Measurements from ENCODE around the gene RNF223. TPM values are rescaled to one million over a fixed set of nuclear protein-coding genes. Genes with fewer than 3 reads are reported as not detected.
A peak's percentile ranks its signal among the peaks of the same experiment; 100 is the strongest.

The RNF223 gene
- total RNA-seq, 1 experiment from 2014 or later: 0.08 TPM

DNA sequence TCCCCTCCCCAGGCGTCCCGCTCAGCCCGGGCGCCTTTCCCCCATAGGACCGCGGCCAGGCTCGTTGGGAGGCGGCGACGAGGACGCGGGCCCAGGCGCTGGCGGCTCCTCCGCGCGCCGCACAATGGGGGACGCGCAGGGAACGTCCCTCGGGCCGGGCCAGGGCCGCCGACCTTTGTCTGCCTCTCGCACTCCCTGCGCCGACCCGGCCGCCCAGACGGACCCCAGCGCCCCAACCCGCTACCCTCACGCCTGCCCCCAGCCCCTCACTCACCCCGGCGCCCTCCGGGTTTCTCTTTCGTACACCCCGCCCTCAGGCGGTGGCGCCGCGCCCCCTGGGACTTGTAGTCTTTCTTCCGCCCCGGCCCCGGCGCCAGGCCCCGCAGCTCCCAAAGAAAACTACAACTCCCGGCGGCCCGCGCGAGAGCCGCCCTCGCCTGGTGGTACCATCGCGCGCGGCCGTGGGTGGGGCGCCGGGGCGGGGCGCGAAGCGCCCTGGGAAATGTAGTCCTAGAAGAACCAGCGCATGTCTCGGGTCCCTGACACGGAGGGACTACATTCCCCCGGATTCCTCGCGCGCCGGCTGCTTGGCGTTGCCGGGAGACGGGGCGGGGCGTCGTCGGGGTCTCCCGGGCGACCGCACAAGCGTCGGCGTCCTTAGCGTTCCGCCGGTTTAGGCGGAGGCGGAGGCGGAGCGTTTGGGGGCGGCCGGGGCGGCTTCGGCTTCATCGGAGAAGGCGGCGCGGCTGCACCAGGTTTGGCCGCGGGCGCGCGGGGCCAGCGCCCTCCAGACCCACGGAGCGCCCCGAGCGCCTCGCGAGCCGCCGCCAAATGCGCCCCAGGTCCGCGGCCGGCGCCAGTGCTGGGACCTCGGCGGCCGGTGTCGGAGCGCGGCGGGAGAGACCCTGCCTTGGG, 41.9 kb upstream of the RNF223 start, which contains the start of gene C1orf159:
C1orf159 (minus strand) TSS at position 304 of the 915 bp plus-strand sequence. CDS start 24,546 bp downstream, outside the sequence.
- intact Hi-C loops (cut with micrococcal nuclease; ENCODE audit: unreplicated experiment) (no loop called here), in situ Hi-C loops (cut with HindIII; ENCODE audit: low pct_unique_long_range_greater_than_20kb, low sequenced_read_pairs) (no loop called here)
- DNase-seq (ENCODE audit: low read depth, low spot score): peak; percentile 79
- no TSS peak for BruUV-seq (replicated peaks)
- peak within 1 kb of the TSS; percentile 26 for H3K27ac ChIP-seq (ENCODE audit: low read length)
- TF ChIP-seq SIN3A (IDR thresholded peaks at IDR 0.05; ENCODE audit: borderline replicate concordance, insufficient read depth, low read depth, low read length) (peak; percentile 99), TCF7L2 (IDR thresholded peaks at IDR 0.05; ENCODE audit: low read depth, low read length) (no peak)
- TF ChIP-seq, protein P1, sequence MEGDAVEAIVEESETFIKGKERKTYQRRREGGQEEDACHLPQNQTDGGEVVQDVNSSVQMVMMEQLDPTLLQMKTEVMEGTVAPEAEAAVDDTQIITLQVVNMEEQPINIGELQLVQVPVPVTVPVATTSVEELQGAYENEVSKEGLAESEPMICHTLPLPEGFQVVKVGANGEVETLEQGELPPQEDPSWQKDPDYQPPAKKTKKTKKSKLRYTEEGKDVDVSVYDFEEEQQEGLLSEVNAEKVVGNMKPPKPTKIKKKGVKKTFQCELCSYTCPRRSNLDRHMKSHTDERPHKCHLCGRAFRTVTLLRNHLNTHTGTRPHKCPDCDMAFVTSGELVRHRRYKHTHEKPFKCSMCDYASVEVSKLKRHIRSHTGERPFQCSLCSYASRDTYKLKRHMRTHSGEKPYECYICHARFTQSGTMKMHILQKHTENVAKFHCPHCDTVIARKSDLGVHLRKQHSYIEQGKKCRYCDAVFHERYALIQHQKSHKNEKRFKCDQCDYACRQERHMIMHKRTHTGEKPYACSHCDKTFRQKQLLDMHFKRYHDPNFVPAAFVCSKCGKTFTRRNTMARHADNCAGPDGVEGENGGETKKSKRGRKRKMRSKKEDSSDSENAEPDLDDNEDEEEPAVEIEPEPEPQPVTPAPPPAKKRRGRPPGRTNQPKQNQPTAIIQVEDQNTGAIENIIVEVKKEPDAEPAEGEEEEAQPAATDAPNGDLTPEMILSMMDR (IDR thresholded peaks at IDR 0.05): no peak
- TF ChIP-seq, protein P2, sequence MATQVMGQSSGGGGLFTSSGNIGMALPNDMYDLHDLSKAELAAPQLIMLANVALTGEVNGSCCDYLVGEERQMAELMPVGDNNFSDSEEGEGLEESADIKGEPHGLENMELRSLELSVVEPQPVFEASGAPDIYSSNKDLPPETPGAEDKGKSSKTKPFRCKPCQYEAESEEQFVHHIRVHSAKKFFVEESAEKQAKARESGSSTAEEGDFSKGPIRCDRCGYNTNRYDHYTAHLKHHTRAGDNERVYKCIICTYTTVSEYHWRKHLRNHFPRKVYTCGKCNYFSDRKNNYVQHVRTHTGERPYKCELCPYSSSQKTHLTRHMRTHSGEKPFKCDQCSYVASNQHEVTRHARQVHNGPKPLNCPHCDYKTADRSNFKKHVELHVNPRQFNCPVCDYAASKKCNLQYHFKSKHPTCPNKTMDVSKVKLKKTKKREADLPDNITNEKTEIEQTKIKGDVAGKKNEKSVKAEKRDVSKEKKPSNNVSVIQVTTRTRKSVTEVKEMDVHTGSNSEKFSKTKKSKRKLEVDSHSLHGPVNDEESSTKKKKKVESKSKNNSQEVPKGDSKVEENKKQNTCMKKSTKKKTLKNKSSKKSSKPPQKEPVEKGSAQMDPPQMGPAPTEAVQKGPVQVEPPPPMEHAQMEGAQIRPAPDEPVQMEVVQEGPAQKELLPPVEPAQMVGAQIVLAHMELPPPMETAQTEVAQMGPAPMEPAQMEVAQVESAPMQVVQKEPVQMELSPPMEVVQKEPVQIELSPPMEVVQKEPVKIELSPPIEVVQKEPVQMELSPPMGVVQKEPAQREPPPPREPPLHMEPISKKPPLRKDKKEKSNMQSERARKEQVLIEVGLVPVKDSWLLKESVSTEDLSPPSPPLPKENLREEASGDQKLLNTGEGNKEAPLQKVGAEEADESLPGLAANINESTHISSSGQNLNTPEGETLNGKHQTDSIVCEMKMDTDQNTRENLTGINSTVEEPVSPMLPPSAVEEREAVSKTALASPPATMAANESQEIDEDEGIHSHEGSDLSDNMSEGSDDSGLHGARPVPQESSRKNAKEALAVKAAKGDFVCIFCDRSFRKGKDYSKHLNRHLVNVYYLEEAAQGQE (IDR thresholded peaks at IDR 0.05; ENCODE audit: insufficient read depth in 1 of 2, low read depth in 2 of 2, low read length in 1 of 2): no peak
- ChIA-PET POLR2A (no interaction called here), CTCF (no interaction called here)
- H3K4me1 ChIP-seq (ENCODE audit: control insufficient read depth, insufficient read depth, low read length): no peaks in the 10 kb centered on the region; the same call in 1 of the 2 replicates
- ATAC-seq: peak; percentile 97
- H3K27me3 ChIP-seq (ENCODE audit: control insufficient read depth, insufficient read depth, low read length): no peaks in the 10 kb centered on the region
- no peaks in the 10 kb centered on the region for H3K36me3 ChIP-seq (ENCODE audit: control insufficient read depth, insufficient read depth, low read length)
- H3K9me3 ChIP-seq (ENCODE audit: control insufficient read depth, insufficient read depth, low read depth, low read length): peaks cover 3% of the 10 kb centered on the region; the same call in 1 of the 2 replicates
- peak within 1 kb of the TSS; percentile 63 to 67 for H3K4me3 ChIP-seq (ENCODE audit: low read depth in 2 of 2, low read length in 2 of 2)

DNA sequence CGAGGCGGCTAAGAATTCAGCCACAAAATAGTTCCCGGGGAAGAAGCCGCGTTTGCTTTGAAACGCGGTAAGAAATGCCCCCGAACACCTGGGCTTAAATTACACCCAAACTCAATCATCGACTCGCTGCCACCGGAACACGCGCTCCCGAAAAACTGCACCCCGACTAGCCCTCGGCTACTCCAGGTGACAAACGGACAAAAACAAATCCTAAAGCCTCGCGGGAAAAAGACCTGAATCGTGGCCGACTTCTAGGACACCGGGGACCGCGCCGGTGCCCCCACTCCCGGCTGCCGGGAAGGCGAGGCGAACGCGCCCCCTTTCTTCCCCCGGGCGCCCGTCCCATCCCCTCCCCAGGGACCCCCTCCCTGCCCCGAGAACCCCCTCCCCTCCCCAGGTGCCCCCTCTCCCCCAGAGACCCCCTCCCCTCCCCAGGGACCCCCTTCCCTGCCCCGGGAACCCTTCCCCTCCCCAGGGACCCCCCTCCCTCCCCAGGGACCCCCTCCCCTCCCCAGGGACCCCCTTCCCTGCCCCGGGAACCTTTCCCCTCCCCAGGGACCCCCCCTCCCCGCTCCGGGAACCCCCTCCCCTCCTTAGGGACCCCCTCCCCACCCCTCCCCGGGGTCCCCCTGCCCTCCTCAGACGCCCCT, 41.2 kb upstream of the RNF223 start:
- no peaks in the 10 kb centered on the region; the same call in 1 of the 2 replicates for H3K4me1 ChIP-seq (ENCODE audit: control insufficient read depth, insufficient read depth, low read length)
- DNase-seq (ENCODE audit: low read depth, low spot score): no peak
- TF ChIP-seq TCF7L2 (IDR thresholded peaks at IDR 0.05; ENCODE audit: low read depth, low read length) (no peak), SIN3A (IDR thresholded peaks at IDR 0.05; ENCODE audit: borderline replicate concordance, insufficient read depth, low read depth, low read length) (no peak), POLR2AphosphoS5 (IDR thresholded peaks at IDR 0.05; ENCODE audit: low read depth, low read length) (no peak)
- TF ChIP-seq, protein P2 (IDR thresholded peaks at IDR 0.05; ENCODE audit: insufficient read depth in 1 of 2, low read depth in 2 of 2, low read length in 1 of 2): no peak
- TF ChIP-seq, protein P1 (IDR thresholded peaks at IDR 0.05): no peak
- intact Hi-C loops (cut with micrococcal nuclease; ENCODE audit: unreplicated experiment) (no loop called here), in situ Hi-C loops (cut with HindIII; ENCODE audit: low pct_unique_long_range_greater_than_20kb, low sequenced_read_pairs) (no loop called here)
- H3K36me3 ChIP-seq (ENCODE audit: control insufficient read depth, insufficient read depth, low read length): no peaks in the 10 kb centered on the region
- H3K9me3 ChIP-seq (ENCODE audit: control insufficient read depth, insufficient read depth, low read depth, low read length): peaks cover 3% of the 10 kb centered on the region; the same call in 1 of the 2 replicates
- no peak for ATAC-seq
- H3K27me3 ChIP-seq (ENCODE audit: control insufficient read depth, insufficient read depth, low read length): no peaks in the 10 kb centered on the region
- H3K27ac ChIP-seq (ENCODE audit: low read length): peak overlapping the region; percentile 26
- peak overlapping the region; percentile 63 to 67 for H3K4me3 ChIP-seq (ENCODE audit: low read depth in 2 of 2, low read length in 2 of 2)
- ChIA-PET POLR2A (no interaction called here), CTCF (no interaction called here)
- BruUV-seq (replicated peaks): no TSS peak

Measured in Panc1 (cell line).